GM19372 (cell line): ENCODE data around the gene UQCC2.

ENCODE experiments used
- ATAC-seq: cut with Tn5 transposase; IDR thresholded peaks from one replicate; pipeline ENCODE4 v1.9.1; 2021; ENCODE audit warnings: mild to moderate bottlenecking, low read depth, moderate library complexity; ENCODE audit not compliant: unreplicated experiment

Gene UQCC2

GRCh38 chr6:33679761-33680160 is 31.7 kb downstream of the UQCC2 start:
- ATAC-seq, result no peak

DNA sequence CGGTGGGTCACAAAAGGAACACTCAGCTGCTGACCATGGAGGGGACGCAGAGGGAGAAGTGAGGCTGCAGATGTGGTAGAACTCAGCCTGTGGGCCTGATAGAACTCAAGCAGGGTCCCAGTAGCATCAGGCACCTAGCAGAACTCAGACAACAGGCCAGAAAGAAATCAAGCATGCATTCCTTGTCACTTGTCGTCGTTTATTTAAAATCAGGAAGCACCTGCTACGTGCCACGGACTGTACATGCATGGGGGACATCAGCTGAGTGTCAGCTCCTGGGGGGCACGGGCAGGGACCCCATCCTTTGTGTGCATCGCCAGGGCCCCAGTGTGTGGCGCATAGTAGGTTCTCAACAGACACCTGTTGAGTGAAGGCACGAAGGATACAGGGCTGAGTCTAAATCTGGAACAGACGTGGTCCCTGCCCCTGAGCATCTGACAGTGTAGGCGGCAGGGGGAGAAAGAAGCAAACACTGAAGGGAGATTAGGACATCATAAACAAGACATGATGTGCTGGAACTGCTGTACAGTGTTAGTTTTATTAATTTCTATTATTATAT is 32.5 kb downstream of the UQCC2 start:
- ATAC-seq, result no peak

GRCh38 chr6:33678233-33678931 is 33.1 kb downstream of the UQCC2 start:
- ATAC-seq, result no peak

DNA sequence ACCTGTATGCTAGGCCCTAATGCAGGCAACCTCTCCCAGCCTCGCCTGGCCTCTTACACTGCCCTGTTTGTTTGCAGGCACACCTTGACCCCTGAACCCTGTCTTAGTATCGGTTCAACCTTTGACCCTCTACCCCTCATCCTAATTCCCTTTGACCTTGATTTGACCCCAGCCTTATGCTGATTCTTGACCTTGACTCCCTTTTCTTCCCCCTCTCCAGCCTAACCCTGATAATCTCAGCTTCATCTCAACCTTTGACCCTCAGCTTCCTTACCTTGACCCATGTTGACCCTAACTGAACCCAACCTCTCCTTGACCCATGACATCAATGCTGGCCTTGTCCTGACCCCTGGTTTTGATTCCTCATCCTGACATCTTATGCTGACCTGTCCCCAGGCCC is 33.8 kb downstream of the UQCC2 start:
- no peak for ATAC-seq

GRCh38 chr6:33677143-33677660 is 34.3 kb downstream of the UQCC2 start:
- ATAC-seq, result no peak

DNA sequence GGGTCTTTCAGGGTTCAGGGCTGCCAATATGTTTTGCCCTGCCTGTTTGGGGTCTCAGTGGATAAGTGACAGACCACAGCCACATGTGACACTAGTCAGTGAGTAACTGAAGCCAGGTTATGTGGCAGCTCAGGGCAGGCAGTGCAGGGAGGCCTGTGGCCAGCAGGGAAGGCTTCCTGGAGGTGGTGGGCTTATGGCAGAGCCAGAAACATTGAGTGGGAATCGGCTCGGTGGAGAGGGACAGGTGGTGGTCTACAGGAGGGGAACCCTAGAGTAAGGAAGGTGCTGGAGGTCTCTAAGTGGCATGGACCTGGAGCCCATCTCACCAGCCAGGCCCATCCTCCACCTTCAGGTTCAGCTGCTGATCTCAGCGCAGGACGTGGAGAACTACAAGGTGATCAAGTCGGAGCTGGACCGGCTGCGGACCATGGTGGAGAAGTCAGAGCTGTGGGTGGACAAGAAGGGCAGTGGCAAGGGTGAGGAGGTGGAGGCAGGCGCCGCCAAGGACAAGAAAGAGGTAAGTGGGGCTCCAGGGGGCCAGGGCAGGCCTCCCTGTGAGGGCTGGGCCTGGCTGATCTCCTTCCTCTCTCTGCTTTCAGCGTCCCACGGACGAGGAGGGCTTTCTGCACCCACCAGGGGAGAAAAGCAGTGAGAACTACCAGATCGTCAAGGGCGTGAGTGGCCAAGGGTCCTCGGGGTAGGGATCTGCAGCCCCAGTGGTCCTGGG is 34.9 kb downstream of the UQCC2 start:
- ATAC-seq, result no peak

- no peak for ATAC-seq
Measured at GRCh38 chr6:33675968-33676367, 35.5 kb downstream of the UQCC2 start.

DNA sequence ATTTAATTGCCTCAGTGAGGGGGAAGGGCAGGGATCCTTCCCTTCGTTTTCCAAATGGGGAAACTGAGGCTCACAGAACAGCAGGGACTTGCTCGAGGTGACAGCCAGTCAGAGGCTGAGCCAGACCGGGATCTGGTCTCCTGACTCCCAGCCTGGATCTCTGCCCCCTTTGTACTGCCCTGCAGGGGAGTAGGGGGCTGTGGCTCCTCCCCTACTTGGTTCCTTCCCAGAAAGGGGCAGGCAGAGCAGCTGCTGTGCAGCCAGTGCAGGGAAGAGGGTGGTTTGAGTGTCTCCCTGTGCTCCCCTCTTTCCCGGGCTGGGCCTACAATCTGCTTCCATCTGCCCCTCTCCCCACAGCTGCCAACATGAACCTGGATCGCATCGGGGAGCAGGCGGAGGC is 37.6 kb downstream of the UQCC2 start:
- ATAC-seq, result no peak

DNA sequence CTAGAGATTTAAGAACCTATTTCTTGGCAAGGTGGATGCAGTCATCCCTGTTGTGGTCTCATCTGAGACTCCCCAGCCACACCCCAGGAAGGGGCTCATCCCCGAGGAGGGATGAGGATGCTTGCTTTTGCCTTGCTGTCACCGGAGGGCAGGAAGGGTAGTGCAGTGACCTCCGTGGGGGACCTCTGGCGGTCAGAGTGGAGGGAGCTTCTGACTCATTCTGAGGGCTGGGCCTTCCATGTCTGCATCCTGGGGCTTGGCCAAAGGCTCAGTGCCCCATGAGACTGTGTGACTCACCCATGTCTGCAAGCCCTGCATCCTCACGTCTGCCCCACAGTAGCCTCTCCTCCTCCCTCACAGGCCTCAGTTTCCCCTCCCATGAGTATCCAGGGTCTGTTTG is 38.7 kb downstream of the UQCC2 start:
- ATAC-seq, result no peak

DNA sequence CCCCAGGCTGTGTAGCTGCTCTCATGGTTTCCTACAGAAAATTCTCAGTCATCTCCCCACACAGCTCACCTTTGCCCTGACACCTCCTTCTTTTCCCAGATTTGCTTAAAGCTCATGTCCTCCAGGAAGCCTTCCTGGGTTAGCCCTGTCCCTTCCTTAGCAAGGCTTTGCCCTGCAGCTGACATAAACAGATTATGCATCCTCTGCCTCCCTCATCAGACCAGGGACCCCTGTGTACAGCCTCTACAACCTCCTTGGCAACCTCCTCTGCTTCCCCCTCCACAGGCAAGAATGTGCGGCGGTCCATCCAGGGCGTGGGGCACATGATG is 39.8 kb downstream of the UQCC2 start:
- no peak for ATAC-seq

DNA sequence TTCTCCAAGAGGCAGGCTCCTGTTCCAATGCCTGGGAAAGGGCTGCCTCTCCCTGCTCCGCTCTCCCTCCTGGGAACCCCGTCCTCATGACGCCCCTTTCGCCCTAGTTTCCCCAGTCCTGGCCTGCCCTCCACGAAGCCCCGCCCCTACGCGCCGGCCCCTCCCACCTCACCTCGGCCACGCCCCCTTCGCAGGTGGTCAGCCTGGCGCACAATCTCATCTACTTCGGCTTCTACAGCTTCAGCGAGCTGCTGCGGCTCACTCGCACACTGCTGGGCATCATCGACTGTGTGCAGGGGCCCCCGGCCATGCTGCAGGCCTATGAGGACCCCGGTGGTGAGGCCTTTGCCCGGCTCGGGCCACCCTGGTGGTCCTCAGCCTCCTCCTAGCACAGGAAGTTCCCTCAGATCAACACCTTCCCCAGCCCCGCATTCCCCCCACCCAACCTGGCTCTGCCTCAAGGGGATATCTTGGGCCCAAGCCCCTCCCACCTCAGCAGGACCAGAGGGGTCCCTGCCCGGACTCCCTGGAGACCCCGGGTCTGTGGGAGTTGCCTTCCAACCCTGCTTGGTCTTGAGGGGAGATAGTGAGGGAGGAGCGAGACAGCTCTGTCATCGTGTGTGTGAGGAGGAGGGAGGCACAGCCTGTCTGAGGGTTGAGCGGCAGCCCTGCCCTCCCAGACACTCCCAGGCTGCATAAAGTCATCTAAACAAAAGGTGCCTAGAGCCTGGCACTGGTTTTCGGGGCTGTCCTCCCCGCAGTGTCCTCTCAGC is 40.3 kb downstream of the UQCC2 start:
- no peak for ATAC-seq

- ATAC-seq, result no peak
Measured at GRCh38 chr6:33670086-33670660, 41.3 kb downstream of the UQCC2 start.

GRCh38 chr6:33668914-33669313 is 42.6 kb downstream of the UQCC2 start:
- no peak for ATAC-seq

DNA sequence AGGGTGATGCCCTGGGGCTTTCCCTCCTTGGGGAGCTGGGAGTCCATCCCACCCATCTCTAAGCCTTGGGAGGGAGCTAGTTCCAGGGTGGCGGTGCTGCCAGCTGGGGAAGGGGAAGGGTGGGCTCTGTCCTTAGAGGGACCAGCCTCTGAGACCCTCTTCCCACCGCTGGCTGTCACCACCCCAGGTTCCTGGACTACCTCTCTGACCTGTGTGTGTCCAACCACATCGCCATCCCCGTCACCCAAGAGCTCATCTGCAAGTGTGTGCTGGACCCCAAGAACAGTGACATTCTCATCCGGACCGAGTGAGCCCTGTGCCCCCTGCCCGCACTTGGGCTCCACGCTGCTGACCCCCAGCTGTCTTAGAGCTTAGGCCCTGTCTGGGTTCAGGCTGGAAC is 43.2 kb downstream of the UQCC2 start:
- no peak for ATAC-seq

GRCh38 chr6:33667776-33668175 is 43.7 kb downstream of the UQCC2 start:
- ATAC-seq, result no peak

DNA sequence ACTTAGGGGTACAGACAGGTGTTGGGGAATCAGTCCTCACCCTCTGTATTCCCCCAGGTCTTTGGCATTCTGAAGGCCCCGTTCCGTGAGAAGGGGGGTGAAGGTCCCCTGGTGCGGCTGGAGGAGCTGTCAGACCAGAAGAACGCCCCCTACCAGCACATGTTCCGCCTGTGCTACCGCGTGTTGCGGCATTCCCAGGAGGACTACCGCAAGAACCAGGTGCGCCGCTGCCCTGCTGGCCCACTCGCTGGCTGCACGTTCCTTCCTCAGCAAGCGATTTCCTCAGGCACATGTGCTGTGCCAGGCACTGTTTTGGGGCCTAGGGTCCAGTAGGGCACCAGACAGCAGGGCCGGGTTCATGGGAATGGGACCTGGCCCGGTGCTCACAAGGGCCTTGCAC is 44.4 kb downstream of the UQCC2 start:
- ATAC-seq, result no peak

GRCh38 chr6:33665957-33666356 is 45.5 kb downstream of the UQCC2 start:
- no peak for ATAC-seq

DNA sequence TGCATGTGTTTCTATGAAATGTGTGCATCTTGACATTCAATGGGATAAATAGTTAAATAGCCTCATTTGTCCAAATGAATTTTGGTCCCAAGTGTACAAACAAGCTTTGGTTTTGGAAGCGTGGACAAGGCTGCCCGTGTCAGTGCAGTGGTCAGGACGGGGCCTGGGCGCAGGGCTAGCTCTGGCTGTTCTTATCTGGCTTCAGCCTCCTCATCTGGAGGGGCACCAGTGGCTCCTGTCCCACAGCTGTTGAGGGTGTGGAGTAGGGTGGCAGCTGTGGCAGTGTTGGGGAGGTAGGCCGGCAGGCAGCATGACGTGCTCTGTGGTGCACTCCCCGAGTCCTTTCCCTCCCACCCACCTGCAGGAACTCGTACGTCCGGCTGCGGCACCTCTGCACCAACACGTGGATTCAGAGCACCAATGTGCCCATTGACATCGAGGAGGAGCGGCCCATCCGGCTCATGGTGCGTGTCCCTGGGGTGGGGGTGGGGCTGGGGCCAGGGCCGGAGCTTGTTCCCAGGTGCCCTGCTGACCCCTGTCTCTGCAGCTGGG is 46.9 kb downstream of the UQCC2 start:
- ATAC-seq, result no peak

- no peak for ATAC-seq
Measured at GRCh38 chr6:33663727-33664449, 47.6 kb downstream of the UQCC2 start.

DNA sequence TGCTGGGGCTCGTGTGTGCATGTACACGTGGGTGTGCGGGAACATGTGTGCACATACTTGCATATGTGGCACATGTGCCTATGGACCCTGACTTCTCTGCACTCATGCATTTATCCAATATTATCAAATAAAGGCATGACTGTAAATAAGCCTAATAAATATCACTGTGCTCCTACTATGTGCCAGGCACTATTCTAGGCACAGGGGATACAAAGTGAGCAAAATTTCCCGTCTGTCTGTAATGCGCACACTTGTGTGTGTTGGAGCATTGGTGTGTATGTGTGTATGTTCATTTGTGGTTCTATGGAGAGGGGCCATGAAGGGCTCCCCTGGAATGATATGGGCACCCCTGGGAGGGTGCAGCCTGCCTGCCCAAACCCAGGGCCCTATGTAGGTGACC is 48.5 kb downstream of the UQCC2 start:
- ATAC-seq, result no peak
